ENCODE results near the gene TEKTIP1.
"Not testable (repeated sequence)": the region's sequence is repeated elsewhere in the genome, so short reads cannot be mapped to it uniquely, and the experiment has no call there.

The TEKTIP1 gene

GRCh38 chr19:3500429-3501101 is 38.4 kb upstream of the TEKTIP1 start, which contains the start of gene DOHH:
DOHH (minus strand) TSS chr19:3500674; CDS start chr19:3496814, 3,860 bp downstream.
- peak within 1 kb of the TSS; percentile 99 for H3K9ac ChIP-seq (ENCODE audit: low read length)
- peak; percentile 98 for DNase-seq (ENCODE audit: low read depth)
- peaks cover 8% of the 10 kb centered on the region for H3K36me3 ChIP-seq (ENCODE audit: control insufficient read depth, insufficient read depth, low read length, severe bottlenecking)
- H3K4me1 ChIP-seq (ENCODE audit: control insufficient read depth, insufficient read depth, low read length): peaks cover 12% of the 10 kb centered on the region
- H3K4me3 ChIP-seq (ENCODE audit: low read length): peak within 1 kb of the TSS; percentile 98
- H3K9me3 ChIP-seq (ENCODE audit: control insufficient read depth, low read length): no peaks in the 10 kb centered on the region
- H3K27me3 ChIP-seq (replicated peaks; ENCODE audit: control insufficient read depth, insufficient read depth, low read length): no peaks in the 10 kb centered on the region

- Histone ChIP-seq H3K4me3 (ENCODE audit: low read length) (no peak overlapping the region), H3K9me3 (ENCODE audit: control insufficient read depth, low read length) (no peaks in the 10 kb centered on the region), H3K27me3 (replicated peaks; ENCODE audit: control insufficient read depth, insufficient read depth, low read length) (no peaks in the 10 kb centered on the region), H3K9ac (ENCODE audit: low read length) (no peak overlapping the region), H3K4me1 (ENCODE audit: control insufficient read depth, insufficient read depth, low read length) (peaks cover 12% of the 10 kb centered on the region), H3K36me3 (ENCODE audit: control insufficient read depth, insufficient read depth, low read length, severe bottlenecking) (no peaks in the 10 kb centered on the region)
- no peak for DNase-seq (ENCODE audit: low read depth)
Measured at GRCh38 chr19:3501780-3502179, 37.2 kb upstream of the TEKTIP1 start.

- Histone ChIP-seq H3K36me3 (ENCODE audit: control insufficient read depth, insufficient read depth, low read length, severe bottlenecking) (no peaks in the 10 kb centered on the region), H3K9ac (ENCODE audit: low read length) (no peak overlapping the region), H3K9me3 (ENCODE audit: control insufficient read depth, low read length) (no peaks in the 10 kb centered on the region), H3K4me3 (ENCODE audit: low read length) (no peak overlapping the region), H3K27me3 (replicated peaks; ENCODE audit: control insufficient read depth, insufficient read depth, low read length) (no peaks in the 10 kb centered on the region), H3K4me1 (ENCODE audit: control insufficient read depth, insufficient read depth, low read length) (peaks cover 20% of the 10 kb centered on the region)
- no peak for DNase-seq (ENCODE audit: low read depth)
Measured at GRCh38 chr19:3503036-3503572, 35.9 kb upstream of the TEKTIP1 start.

- no peak for DNase-seq (ENCODE audit: low read depth)
Measured at GRCh38 chr19:3504735-3505134, 34.2 kb upstream of the TEKTIP1 start.

GRCh38 chr19:3505598-3506383 is 33.2 kb upstream of the TEKTIP1 start, which contains the start of gene FZR1:
FZR1 (plus strand) TSS chr19:3506311; CDS start chr19:3522990, 16,679 bp downstream.
- peaks cover 10% of the 10 kb centered on the region for H3K4me1 ChIP-seq (ENCODE audit: control insufficient read depth, insufficient read depth, low read length)
- peak within 1 kb of the TSS; percentile 85 for H3K4me3 ChIP-seq (ENCODE audit: low read length)
- H3K27me3 ChIP-seq (replicated peaks; ENCODE audit: control insufficient read depth, insufficient read depth, low read length): no peaks in the 10 kb centered on the region
- peak within 1 kb of the TSS; percentile 89 for H3K9ac ChIP-seq (ENCODE audit: low read length)
- peak; percentile 100 for DNase-seq (ENCODE audit: low read depth)
- H3K9me3 ChIP-seq (ENCODE audit: control insufficient read depth, low read length): no peaks in the 10 kb centered on the region
- no peaks in the 10 kb centered on the region for H3K36me3 ChIP-seq (ENCODE audit: control insufficient read depth, insufficient read depth, low read length, severe bottlenecking)

More at GRCh38 chr19:3504735-3505134, 34.2 kb upstream of the TEKTIP1 start:
- Histone ChIP-seq H3K4me1 (ENCODE audit: control insufficient read depth, insufficient read depth, low read length) (peaks cover 13% of the 10 kb centered on the region), H3K36me3 (ENCODE audit: control insufficient read depth, insufficient read depth, low read length, severe bottlenecking) (no peaks in the 10 kb centered on the region), H3K4me3 (ENCODE audit: low read length) (no peak overlapping the region), H3K9ac (ENCODE audit: low read length) (no peak overlapping the region), H3K9me3 (ENCODE audit: control insufficient read depth, low read length) (no peaks in the 10 kb centered on the region), H3K27me3 (replicated peaks; ENCODE audit: control insufficient read depth, insufficient read depth, low read length) (no peaks in the 10 kb centered on the region)

- peak overlapping the region; percentile 85 for H3K4me3 ChIP-seq (ENCODE audit: low read length)
- DNase-seq (ENCODE audit: low read depth): peak; percentile 60
- H3K9ac ChIP-seq (ENCODE audit: low read length): peak overlapping the region; percentile 89
- no peaks in the 10 kb centered on the region for H3K9me3 ChIP-seq (ENCODE audit: control insufficient read depth, low read length)
- H3K4me1 ChIP-seq (ENCODE audit: control insufficient read depth, insufficient read depth, low read length): peaks cover 10% of the 10 kb centered on the region
- no peaks in the 10 kb centered on the region for H3K27me3 ChIP-seq (replicated peaks; ENCODE audit: control insufficient read depth, insufficient read depth, low read length)
- no peaks in the 10 kb centered on the region for H3K36me3 ChIP-seq (ENCODE audit: control insufficient read depth, insufficient read depth, low read length, severe bottlenecking)
Measured at GRCh38 chr19:3506384-3507340, 32.3 kb upstream of the TEKTIP1 start.

GRCh38 chr19:3507371-3508120 is 31.4 kb upstream of the TEKTIP1 start:
- H3K36me3 ChIP-seq (ENCODE audit: control insufficient read depth, insufficient read depth, low read length, severe bottlenecking): no peaks in the 10 kb centered on the region
- H3K27me3 ChIP-seq (replicated peaks; ENCODE audit: control insufficient read depth, insufficient read depth, low read length): no peaks in the 10 kb centered on the region
- peak overlapping the region; percentile 85 for H3K4me3 ChIP-seq (ENCODE audit: low read length)
- H3K9me3 ChIP-seq (ENCODE audit: control insufficient read depth, low read length): no peaks in the 10 kb centered on the region
- peak; percentile 54 for DNase-seq (ENCODE audit: low read depth)
- peak overlapping the region; percentile 89 for H3K9ac ChIP-seq (ENCODE audit: low read length)
- H3K4me1 ChIP-seq (ENCODE audit: control insufficient read depth, insufficient read depth, low read length): peaks cover 10% of the 10 kb centered on the region

GRCh38 chr19:3508121-3508661 is 30.8 kb upstream of the TEKTIP1 start:
- H3K36me3 ChIP-seq (ENCODE audit: control insufficient read depth, insufficient read depth, low read length, severe bottlenecking); H3K4me3 ChIP-seq (ENCODE audit: low read length); H3K9ac ChIP-seq (ENCODE audit: low read length); H3K9me3 ChIP-seq (ENCODE audit: control insufficient read depth, low read length); H3K27me3 ChIP-seq (replicated peaks; ENCODE audit: control insufficient read depth, insufficient read depth, low read length): not testable (repeated sequence)
- H3K4me1 ChIP-seq (ENCODE audit: control insufficient read depth, insufficient read depth, low read length): peaks cover 14% of the 10 kb centered on the region
- DNase-seq (ENCODE audit: low read depth): peak; percentile 17

- Histone ChIP-seq H3K27me3 (replicated peaks; ENCODE audit: control insufficient read depth, insufficient read depth, low read length) (no peaks in the 10 kb centered on the region), H3K36me3 (ENCODE audit: control insufficient read depth, insufficient read depth, low read length, severe bottlenecking) (no peaks in the 10 kb centered on the region), H3K4me3 (ENCODE audit: low read length) (no peak overlapping the region), H3K9ac (ENCODE audit: low read length) (no peak overlapping the region), H3K9me3 (ENCODE audit: control insufficient read depth, low read length) (no peaks in the 10 kb centered on the region), H3K4me1 (ENCODE audit: control insufficient read depth, insufficient read depth, low read length) (peaks cover 18% of the 10 kb centered on the region)
- DNase-seq (ENCODE audit: low read depth): no peak
Measured at GRCh38 chr19:3508771-3509535, 30.0 kb upstream of the TEKTIP1 start.

Data from adipocyte (in vitro differentiated cells).